Stimulated activated CD8-positive, alpha-beta memory T cell treated with anti-CD3 and anti-CD28 coated beads, Interleukin-15, amount 100 ng/mL, for 48 hours (primary cell): ENCODE measurements around the gene IL10RA.
"Not testable (repeated sequence)": the region's sequence is repeated elsewhere in the genome, so short reads cannot be mapped to it uniquely, and the experiment has no call there.

ENCODE experiments used
- DNase-seq, 2 donors: peaks; one replicate each; pipeline ENCODE4 v3.0.0-alpha.2; 2020; ENCODE audit warnings: low read depth in 2 of 2

Gene IL10RA

DNA sequence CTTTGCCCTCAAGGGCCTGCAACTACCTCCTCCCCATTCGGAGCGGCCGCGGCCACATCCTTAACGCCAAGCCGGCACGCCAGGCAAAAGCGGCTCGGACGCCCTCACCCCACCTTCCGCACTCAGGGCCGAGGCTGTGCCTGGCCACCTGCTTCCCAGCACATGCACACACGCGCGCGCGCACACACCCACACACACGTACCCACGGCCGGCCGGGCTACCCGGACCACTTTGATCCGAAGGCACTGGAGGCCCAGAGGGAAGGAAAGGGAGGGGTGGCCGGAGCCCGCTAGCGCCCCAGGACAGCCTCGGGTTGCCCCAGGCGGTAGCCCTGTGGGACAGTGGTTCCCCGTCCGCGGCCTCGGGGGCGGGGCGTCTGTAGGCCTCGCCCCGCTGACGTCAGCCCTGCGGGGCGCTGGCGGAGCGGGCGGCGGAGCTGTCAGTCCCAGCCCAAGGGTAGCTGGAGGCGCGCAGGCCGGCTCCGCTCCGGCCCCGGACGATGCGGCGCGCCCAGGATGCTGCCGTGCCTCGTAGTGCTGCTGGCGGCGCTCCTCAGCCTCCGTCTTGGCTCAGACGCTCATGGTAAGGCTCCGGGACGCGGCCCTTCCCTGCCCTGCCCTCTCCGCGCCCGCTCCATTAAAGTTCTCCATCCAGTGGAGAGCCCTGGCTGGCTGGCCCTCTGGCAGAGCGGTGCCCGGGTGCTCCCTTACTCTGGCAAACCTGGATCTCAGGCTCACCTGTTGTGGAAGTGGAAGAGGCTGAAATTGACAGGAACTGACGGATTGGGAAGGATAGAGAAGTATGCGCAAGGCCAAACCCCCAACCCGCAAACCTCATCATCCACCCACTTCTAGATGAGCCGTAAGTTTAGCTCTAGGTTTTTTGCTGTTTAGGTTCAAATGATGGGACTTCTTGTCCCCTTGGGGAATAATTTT is at the start of gene IL10RA:
Gene IL10RA (plus strand): TSS at position 442 of the 935 bp plus-strand sequence. CDS start 74 bp downstream, at position 516.
- DNase-seq: peak; percentile 86

DNA sequence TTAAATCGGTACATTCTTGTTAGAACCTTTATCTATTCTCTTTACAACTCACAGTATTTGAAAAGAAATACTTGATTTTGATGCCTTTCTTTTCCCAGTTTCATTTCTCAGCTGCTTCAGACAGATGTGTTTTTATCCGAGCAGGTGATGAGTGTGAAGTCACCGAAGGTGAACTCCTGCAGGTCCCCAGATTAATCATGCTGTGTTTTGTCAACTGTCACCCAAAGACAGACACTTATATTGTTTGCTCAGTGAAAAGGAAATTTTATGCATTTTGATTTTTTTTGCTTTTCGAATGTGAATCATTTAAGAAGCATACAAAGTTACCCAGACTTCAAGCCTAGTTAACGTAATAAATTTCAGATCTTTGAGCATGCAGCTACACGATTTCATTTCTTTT is 49.2 kb upstream of the IL10RA start:
- no peak for DNase-seq

DNA sequence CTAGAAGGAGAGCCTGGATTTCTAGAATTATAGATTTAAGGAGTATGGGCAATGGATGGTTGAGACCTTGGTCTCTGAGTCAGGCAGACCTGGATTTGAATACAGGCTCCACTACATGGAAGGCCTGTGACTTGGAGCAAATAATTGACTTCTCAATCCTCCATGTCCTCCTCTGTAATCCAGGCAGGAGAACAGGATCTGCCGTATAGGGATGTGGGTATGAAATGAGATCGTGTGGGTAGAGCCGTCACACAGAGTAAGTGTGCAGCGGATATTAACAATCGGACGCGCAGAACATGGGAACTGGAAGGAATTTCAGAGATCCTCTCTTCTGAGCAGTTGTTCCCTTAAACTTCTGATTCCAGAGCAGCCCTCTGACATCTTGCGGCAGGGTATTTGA is 45.5 kb upstream of the IL10RA start:
- DNase-seq: no peak

DNA sequence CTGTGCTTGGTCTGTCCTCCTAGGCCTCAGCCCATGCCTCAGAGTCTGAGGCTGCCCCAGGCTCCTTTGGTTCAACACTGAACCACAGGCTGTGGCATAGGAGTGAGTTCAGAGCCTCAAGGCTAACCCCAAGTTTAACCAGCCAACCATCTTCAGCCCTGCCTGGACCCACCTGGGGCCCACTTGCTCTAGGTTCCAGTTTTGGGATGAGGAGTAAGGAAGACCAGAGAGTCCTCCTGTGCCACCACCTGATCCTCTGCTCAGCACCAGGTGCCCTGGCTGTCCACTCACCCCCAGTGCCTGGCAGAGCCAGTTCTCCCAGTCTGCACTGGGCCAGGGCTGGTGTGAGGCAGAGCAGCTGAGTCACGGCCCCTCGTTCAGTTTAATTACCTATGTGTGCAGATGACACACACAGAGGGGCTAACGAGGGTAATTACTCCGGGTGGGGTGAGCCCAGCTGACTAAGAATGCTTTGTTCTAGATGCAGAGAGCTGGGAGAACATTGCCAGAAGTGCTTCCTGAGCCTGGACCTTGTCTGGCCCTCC is 45.0 kb upstream of the IL10RA start:
- DNase-seq: no peak

DNA sequence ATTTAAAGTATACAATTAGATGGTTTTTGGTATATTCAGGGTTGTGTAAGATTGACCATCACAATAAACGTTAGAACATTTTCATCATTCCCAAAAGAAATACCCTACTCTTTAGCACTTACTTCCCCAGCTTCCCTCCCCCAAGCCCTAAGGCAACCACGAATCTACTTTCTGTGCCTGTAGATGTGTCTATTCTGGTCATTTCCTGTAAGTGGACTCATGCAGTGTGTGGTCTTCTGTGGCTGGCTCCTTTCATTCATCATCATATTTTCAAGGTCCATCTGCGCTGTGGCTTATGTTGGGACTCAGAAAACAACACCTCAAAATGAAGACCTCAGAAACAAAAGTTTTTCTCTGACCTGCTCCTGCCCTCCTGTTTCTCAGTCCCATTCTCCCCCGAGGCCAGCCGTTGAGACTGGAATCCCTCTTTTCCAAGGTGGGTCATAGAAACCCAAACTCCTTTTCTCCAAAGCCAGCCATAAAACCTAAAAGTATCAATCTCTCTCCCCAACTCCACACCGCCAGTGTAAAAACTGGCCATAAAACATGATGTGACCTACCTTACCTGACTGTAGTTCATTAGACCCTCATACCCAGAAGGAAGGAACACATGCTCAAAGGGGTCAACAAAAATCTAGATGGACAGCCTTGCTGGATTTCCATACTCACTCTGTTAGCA is 44.1 kb upstream of the IL10RA start:
- no peak for DNase-seq

DNA sequence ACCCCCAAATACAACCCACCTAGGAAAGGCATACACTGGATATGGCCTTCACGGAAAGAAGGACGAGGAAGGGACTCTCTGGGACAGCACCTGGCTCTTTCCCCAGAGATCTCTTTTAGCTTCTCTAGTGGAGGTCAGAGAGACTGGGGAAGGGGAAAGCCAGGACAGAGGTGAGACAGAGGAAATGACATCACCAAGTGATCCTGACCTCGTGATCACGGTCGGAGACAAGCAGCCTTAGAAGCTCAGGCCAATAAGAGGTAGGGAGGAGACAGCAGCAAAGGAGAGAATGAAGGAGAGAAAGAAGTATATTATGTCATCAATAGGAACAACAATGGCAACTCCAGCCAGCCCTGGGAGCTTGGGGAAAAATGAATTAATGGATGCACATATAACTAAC is 41.6 kb upstream of the IL10RA start:
- no peak for DNase-seq

DNA sequence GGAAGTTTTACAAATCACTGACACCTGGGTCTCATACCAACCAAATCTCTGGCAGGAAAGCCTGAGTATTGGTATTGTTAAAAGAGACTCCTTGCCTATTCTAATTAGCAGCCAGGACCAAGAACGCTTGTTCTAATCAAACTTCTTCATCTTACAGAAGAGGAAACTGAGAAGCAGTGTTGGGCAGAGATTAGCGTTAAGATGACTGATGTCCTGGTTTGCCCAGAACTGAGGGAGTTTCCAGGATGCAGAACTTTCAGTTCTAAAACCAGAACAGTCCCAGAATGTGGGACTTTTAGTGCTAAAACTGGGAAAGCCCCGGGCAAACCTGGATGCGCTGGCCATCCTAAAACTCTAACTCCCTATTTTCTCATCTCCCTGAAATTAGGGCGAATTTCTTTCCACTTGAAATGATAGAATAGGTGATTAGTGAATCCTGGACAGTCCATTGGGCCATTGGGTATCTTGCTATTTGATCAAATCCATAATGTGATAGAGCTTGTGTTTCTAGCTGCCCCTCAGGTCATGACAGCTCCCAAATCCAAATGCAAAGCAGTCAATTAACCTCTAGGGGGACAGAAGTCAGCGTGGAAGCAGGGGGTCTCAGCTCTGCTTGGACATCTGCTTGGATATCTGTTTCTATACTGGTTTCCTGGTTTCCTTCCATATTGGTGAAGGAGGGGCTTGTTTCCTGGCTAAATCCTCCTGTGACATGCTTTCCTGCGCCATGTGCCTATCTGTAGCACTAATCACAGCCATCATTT is 41.0 kb upstream of the IL10RA start:
- no peak for DNase-seq

DNA sequence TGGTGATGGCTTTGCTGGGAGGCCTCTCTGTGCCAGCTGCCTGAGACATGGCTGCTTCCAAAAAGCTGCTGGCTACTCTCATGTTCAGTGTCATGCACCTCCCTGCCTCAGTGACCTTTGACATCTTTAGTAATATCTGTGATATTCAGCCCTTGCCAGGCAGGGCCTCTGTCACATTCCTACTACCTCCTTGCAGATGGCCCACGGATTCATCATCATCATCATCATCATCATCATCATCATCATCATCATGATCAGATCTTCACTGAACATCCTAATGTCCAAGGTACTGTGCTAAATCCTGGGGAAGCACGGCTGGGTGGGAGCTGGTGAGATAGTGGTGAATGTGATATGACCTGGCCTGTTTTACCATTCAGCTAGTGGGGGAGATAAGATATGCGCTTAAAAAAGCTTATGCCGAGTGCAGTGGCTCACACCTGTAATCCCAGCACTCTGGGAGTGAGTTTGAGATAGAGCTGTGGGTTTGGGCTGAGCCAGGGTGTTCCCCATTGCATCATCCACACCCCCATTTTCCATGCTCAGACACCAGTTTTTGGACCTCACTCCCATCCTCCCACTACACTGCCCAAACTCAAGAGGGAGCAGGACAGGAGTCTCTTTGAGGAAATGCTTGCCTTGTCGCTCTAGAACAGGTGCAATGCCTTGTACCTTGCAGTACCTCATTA is 39.9 kb upstream of the IL10RA start:
- no peak for DNase-seq

DNA sequence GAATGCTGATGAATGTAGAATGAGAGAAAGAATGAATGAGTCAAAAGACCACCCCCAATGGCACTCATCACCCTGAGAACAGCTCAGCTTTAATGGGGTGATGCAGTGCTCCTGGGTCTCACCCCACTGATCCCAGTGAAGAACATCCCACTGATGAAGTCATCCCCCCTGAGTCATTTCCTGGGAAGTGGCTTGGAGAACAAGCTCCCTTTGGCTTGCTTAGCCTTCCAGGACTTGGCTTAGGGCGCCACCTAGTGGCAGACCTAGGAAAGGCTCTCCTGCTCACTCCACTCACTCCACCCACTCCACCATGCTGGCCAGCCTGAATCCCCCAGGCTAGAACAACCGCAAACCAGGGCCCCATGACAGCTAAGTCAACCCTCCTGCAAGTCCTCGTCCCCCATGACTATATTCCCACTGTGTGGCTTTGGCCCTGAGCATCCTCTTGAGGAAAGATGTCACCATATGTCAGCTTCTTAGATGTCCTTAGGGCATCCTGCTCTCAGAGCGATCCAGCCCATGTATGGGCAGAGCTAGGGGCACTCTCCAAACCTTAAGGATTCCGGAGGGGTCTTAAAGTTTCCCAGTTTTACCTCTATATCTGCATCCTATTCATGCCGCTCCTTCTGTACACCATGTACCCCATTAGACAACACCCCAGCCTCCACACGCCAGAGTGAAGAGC is 39.2 kb upstream of the IL10RA start:
- peak; percentile 71 to 75 for DNase-seq

DNA sequence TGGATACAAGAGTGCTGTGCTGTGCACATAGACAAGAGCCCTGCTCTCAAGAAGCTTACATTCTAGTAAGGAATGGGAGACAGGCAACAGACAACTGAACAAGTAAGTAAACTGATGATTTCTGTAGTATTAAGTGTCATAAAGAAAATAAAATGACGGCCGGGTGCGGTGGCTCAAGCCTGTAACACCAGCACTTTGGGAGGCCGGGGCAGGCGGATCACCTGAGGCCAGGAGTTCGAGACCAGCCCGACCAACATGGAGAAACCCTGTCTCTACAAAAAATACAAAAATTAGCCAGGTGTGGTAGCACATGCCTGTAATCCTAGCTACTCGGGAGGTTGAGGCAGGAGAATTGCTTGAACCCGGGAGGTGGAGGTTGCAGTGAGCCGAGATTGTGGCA is 38.4 kb upstream of the IL10RA start:
- not testable (repeated sequence) for DNase-seq

DNA sequence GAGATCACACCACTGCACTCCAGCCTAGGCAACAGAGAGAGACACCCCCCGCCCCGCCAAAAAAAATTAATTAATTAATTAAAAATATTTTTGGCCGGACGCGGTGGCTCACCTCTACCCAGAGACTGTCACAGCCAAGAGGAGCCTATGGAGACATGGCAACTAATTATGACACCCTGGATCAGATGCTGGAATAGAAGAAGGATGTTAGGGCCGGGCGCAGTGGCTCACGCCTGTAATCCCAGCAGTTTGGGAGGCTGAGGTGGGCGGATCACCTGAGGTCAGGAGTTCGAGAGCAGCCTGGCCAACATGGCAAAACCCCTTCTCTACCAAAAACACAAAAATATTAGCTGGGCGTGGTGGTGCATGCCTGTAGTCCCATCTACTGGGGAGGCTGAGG is 37.7 kb upstream of the IL10RA start:
- DNase-seq: not testable (repeated sequence)

DNA sequence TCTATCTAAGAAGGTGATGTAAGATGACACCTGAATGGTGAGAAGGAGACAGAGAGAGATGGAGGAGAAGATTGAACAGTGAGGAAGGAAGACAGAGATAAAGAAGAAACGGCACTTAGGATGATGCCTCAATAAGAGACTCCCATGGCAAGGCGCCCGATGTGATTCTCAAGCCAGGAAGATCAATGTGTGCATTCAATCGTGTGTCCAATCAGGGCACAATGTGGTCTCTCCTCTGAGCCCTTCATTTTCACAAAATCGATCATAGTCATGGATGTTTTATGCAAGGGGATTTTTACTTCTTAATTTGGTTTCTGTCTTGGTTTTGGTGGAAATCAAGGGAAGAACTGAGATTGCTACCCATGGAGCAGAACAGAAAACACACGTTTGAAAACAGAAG is 37.1 kb upstream of the IL10RA start:
- DNase-seq: no peak

DNA sequence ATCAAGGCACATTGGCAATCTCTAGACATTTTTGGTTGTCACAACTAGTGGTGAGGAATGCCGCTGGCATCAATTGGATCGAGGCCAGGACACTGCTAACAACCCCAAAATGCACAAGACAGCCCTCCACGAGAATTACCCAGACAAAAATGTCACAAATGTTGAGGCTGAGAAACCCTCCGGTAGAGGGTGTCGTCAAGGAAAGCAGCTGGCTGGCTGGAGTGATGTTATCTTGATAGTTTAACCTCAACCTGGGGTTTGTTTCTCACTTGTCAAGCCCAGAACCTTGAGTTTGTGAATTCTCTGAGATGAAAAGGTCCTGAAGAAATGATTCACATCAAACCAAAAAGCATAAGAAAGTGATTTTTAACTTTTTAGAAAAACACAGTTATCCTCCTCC is 35.9 kb upstream of the IL10RA start:
- DNase-seq: peak in 1 of 2 donors; percentile 56

DNA sequence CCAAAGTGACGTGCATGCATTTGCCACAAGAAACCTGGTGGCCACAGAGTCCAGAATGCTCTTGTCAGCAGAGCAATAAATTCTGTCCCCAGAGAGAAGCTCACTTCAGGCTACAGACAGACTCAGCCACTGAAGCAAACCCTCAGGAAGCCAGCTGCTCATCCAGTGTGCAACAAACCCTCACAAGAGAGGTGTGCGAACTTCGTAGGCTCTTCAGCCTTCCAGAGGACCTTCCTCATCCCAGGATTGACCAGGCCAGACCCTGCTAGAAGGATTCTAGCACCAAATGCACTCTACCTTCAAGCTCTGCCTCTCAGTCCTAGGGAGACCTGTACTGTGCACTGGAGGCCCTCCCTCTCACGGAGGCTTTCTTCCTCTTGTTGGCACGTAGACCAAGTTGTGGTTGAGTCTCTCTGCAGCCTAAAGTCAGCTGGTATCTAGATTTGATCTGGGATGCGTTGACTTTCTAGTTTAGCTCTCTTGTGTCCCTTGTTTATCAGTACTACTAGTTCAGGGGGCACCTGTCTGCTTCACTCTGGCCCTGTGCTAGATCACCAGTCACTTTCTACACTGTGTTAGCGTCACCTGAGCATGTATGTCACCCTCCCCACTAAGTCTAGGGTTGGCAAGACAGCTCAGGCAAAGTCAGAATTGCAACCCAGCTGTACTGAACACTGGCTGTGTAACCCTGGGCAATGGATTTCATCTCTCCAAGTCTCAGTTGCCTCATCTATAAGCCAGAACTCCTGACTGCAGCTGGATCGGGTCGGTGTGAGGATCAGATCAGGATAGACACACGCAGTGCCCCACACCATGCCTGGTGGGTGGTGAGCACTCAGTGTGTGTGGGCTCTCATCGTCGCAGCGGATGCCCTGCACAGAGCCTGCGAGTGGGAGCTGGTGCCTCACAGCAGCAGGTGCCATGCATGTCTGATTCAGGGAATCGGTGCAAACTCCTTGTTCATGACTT is 34.9 kb upstream of the IL10RA start:
- DNase-seq: no peak

DNA sequence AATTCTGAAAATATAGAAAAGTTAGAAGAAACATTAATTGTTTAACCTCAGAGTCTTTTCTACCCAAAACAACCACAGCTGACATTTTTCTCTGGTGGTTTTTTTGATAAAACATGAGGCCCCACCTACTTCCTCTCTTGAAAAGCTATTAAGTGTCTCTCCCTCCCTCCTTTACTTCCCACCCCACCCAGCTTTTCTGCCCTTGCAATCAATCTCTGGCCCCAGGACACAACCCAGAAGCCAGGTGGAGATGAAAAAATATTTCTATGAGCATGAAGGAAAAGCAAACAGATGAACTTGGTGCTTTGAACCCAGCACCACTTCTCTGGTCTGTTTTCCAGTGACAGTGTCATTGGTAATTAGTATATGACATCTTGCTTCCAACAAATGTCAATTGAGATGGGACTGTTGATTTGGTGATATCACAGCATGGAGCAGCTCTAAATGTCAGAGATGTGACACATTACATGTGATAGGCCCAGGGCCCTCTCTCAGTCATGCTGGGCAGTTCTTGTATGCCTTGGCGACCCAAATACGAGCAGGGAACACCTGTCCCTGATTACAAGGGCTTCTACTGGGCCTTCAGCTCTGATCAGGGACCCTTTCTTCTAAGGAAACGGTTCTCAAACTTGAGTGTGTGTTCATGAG is 33.0 kb upstream of the IL10RA start:
- DNase-seq: no peak

DNA sequence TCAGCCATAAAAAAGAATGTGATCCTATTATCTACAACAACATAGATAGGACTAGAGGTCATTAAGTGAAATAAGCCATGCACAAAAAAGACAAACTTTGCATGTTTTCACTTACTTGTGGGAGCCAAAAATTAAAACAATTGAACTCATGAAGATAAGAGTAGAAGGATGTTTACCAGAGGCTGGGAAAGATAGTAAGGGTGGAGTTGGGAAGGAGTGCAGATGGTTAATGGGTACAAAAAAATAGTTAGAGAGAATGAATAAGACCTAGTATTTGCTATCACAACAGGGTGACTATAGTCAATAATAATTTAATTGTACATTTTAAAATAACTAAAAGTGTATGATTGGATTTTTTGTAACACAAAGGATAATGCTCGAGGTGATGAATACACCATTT is 27.2 kb upstream of the IL10RA start:
- DNase-seq: no peak

DNA sequence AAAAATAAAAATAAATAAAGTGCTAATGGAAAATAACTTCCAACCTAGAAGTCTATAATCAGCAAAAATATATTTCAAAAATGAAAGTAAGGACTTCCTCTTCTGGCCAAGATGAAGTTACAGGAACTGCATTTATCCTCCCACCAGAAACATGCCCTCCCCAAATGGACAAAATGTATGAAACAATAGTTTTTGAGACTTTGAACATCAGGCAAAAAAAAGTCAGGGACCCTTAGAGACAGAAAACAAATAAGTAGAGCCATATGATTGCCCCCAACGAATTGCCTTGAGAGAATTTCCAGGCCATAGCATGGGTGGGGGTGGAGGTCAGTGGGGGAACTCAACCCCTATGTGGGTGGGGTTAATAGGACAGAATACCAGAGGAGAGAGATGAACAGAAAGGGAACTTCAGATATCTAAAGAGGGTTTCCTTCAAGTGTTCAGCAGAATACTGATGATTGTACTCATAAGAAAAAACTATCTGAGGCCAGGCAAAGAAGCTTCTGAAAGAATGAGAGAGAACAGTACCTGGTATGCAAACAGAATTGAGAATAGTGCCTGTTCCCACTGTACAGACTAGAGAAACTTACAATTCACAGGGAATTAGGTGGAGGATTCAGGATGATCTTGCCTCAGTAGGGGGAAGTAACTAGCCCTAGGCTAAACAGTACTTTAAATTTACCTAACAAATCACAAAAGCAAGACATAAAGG is 26.6 kb upstream of the IL10RA start:
- no peak for DNase-seq

DNA sequence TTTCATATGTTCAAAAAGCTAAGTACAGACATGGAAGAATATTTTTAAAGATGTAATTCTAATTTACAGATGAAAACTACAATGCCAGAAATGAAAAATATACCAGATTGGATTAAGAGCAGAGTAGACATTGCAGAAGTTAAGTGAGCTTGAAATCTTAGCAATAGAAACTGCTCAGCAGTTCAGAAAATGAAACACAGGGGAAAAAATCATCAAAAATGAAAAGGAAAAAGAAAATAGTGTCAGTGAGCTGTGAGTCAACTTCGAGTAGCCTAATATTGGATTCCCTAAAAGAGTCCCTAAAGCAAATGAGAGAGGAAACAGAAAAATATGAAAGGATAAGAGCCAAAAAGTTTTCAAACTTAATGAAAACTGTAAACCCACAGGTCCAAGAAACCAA is 25.8 kb upstream of the IL10RA start:
- no peak for DNase-seq

DNA sequence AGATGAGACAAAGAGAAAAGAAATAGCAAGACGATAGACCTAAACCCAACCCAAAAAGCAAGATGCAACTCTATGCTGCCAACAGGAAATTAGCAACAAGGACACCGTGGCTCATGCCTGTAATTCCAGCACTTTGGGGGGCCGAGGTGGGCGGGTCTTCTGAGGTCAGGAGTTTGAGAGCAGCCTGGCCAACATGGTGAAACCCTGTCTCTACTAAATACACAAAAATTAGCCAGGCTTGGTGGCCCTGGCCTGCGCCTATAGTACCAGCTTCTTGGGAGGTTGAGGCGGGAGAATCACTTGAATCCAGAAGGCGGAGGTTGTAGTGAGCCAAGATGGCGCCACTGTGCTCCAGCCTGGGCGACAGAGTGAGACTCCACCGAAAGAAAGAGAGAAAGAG is 24.3 kb upstream of the IL10RA start:
- no peak for DNase-seq
